Astrocyte (in vitro differentiated cells and primary cell): ENCODE measurements around the gene OSBPL6.

Experiments used
- EZH2 ChIP-seq: IDR thresholded peaks from 2 replicates; pipeline ENCODE4 v1.6.1; 2012; ENCODE audit warnings: mild to moderate bottlenecking, low read length, inconsistent platforms; ENCODE audit not compliant: insufficient read depth
- TF ChIP-seq, protein P1 (sequence below): IDR thresholded peaks from 2 replicates; pipeline ENCODE4 v1.5.1; 2011; ENCODE audit warnings: low read depth, mild to moderate bottlenecking, inconsistent platforms, low read length, moderate library complexity; ENCODE audit not compliant: insufficient read depth

DNA sequence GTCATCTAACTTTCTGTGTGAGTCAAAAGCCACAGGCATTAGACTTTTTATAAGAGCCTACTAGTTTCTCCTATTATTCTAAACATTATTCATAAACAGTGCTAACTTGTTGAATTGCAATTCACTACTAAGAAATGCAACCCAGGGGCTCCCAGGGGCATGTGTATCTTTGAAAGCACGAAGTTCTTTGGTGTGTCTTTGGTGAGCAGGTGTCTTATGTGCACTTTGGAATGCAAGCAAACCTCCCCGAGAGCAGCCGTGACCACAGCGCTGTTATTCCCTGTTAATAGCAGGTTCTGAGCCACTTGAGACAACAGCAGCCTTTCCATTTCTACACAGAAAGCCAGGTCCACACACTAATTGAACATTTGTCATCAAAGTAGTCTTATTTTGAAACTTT lies 133.2 kb downstream of the OSBPL6 start:
- TF ChIP-seq, protein P1, sequence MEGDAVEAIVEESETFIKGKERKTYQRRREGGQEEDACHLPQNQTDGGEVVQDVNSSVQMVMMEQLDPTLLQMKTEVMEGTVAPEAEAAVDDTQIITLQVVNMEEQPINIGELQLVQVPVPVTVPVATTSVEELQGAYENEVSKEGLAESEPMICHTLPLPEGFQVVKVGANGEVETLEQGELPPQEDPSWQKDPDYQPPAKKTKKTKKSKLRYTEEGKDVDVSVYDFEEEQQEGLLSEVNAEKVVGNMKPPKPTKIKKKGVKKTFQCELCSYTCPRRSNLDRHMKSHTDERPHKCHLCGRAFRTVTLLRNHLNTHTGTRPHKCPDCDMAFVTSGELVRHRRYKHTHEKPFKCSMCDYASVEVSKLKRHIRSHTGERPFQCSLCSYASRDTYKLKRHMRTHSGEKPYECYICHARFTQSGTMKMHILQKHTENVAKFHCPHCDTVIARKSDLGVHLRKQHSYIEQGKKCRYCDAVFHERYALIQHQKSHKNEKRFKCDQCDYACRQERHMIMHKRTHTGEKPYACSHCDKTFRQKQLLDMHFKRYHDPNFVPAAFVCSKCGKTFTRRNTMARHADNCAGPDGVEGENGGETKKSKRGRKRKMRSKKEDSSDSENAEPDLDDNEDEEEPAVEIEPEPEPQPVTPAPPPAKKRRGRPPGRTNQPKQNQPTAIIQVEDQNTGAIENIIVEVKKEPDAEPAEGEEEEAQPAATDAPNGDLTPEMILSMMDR, result no peak
- no peak for TF ChIP-seq EZH2
